Stimulated activated CD4-positive, alpha-beta T cell treated with anti-CD3 and anti-CD28 coated beads, TNF-alpha, amount 100 ng/mL, for 48 hours (primary cell): ENCODE measurements around the gene KRT85.

Source experiments
- DNase-seq, 3 donors: peaks; one replicate each; pipeline ENCODE4 v3.0.0-alpha.2; 2020; ENCODE audit warnings: low read depth in 3 of 3

The KRT85 gene

GRCh38 chr12:52367876-52368275 is 595 bp upstream of the KRT85 start:
- DNase-seq, result no peak

- no peak for DNase-seq
Observed at GRCh38 chr12:52364901-52365489, 2.3 kb downstream of the KRT85 start.

- DNase-seq, result no peak
Observed at GRCh38 chr12:52364061-52364460, 3.2 kb downstream of the KRT85 start.

GRCh38 chr12:52363111-52363679 is 4.1 kb downstream of the KRT85 start:
- DNase-seq, result no peak

GRCh38 chr12:52362118-52362726 is 5.1 kb downstream of the KRT85 start:
- DNase-seq, result no peak

- DNase-seq, result no peak
Observed at GRCh38 chr12:52361553-52361952, 5.7 kb downstream of the KRT85 start.

- no peak for DNase-seq
Observed at GRCh38 chr12:52360663-52361271, 6.5 kb downstream of the KRT85 start.

GRCh38 chr12:52360106-52360662 is 7.1 kb downstream of the KRT85 start:
- DNase-seq, result no peak

- DNase-seq, result no peak
Observed at GRCh38 chr12:52359621-52360061, 7.6 kb downstream of the KRT85 start.

- DNase-seq, result no peak
Observed at GRCh38 chr12:52358575-52359350, 8.5 kb downstream of the KRT85 start.

GRCh38 chr12:52356762-52357580 is 10.3 kb downstream of the KRT85 start:
- DNase-seq, result no peak

GRCh38 chr12:52356031-52356761 is 11.1 kb downstream of the KRT85 start:
- no peak for DNase-seq

GRCh38 chr12:52355176-52355575 is 12.1 kb downstream of the KRT85 start:
- no peak for DNase-seq

GRCh38 chr12:52354200-52354599 is 13.1 kb downstream of the KRT85 start:
- no peak for DNase-seq

- DNase-seq, result no peak
Observed at GRCh38 chr12:52353766-52354165, 13.5 kb downstream of the KRT85 start.

GRCh38 chr12:52352951-52353350 is 14.3 kb downstream of the KRT85 start:
- DNase-seq, result no peak

- DNase-seq, result peak in 1 of 3 donors; percentile 17
Observed at GRCh38 chr12:52351196-52352059, 15.9 kb downstream of the KRT85 start.

- no peak for DNase-seq
Observed at GRCh38 chr12:52350786-52351185, 16.5 kb downstream of the KRT85 start.

- DNase-seq, result no peak
Observed at GRCh38 chr12:52350021-52350620, 17.2 kb downstream of the KRT85 start.
